H1 (cell line): ENCODE data around the gene COL12A1. TPM values are rescaled to one million over a fixed set of nuclear protein-coding genes. Genes with fewer than 3 reads are reported as not detected.

Experiments used
- CTCF ChIA-PET: fragments of 300-600 bp; sonication (Branson Sonifier 250); formaldehyde crosslinking; loops from one replicate; lab custom pipeline; 2021; ENCODE audit not compliant: partially characterized antibody; lab: Charles Lee
- POLR2A ChIA-PET: fragments of 300-600 bp; sonication (Branson Sonifier 250); formaldehyde crosslinking; loops from one replicate; lab custom pipeline; 2021; ENCODE audit warnings: inconsistent platforms; ENCODE audit not compliant: partially characterized antibody; lab: Charles Lee
- DNase-seq, 2 experiments: peaks; one replicate each; pipeline versions ENCODE4 v3.0.0 to v3.0.0-alpha.2; 2010 to 2022; ENCODE audit warnings: low spot score in 2 of 2, low read depth in 1 of 2, mixed read lengths in 1 of 2
- FAIRE-seq: peaks from 2 replicates; lab custom pipeline; 2011; peaks lifted over from hg19 to GRCh38; lab: Jason Lieb, UNC
- H2AFZ ChIP-seq: 2 replicates; pipeline ENCODE4 v1.8.1; 2012; ENCODE audit warnings: low read length, inconsistent platforms
- H2AK5ac ChIP-seq: 2 replicates; pipeline ENCODE4 v1.6.1; 2013; ENCODE audit warnings: low read depth, low read length
- H2BK120ac ChIP-seq: replicated peaks from 2 replicates; pipeline ENCODE3; 2013; ENCODE audit warnings: low read depth, low read length, inconsistent platforms
- H2BK12ac ChIP-seq: 2 replicates; pipeline ENCODE4 v1.6.1; 2013; ENCODE audit warnings: low read depth, low read length
- H2BK15ac ChIP-seq: 2 replicates; pipeline ENCODE4 v1.6.1; 2013; ENCODE audit warnings: low read length
- H2BK20ac ChIP-seq: 2 replicates; pipeline ENCODE4 v1.6.1; 2013; ENCODE audit warnings: low read length
- H2BK5ac ChIP-seq: 2 replicates; pipeline ENCODE4 v1.6.1; 2013; ENCODE audit warnings: low read depth, low read length
- H3K14ac ChIP-seq: 2 replicates; pipeline ENCODE4 v1.6.1; 2013; ENCODE audit warnings: inconsistent platforms; ENCODE audit not compliant: insufficient read length
- H3K18ac ChIP-seq: 2 replicates; pipeline ENCODE4 v1.6.1; 2013; ENCODE audit warnings: low read length; ENCODE audit errors: extremely low read depth
- H3K23ac ChIP-seq: 2 replicates; pipeline ENCODE4 v1.6.1; 2013; ENCODE audit warnings: inconsistent platforms; ENCODE audit not compliant: insufficient read length
- H3K23me2 ChIP-seq: 2 replicates; pipeline ENCODE4 v1.6.1; 2013; ENCODE audit warnings: low read depth, low read length
- H3K27ac ChIP-seq: 2 replicates; pipeline ENCODE4 v1.6.1; 2011; ENCODE audit warnings: low read depth, low read length, inconsistent platforms
- H3K27me3 ChIP-seq, 4 experiments: replicated peaks in 1 of 4; 1 replicate in 1 of 4; 2 replicates in 3 of 4; pipeline versions ENCODE4 v1.6.1 to v1.8.1; 2011 to 2013; ENCODE audit warnings: low read length in 3 of 4, mild to moderate bottlenecking in 3 of 4, inconsistent platforms in 2 of 4, mixed read lengths in 2 of 4, moderate library complexity in 1 of 4; ENCODE audit not compliant: control insufficient read depth in 3 of 4, insufficient read depth in 3 of 4; ENCODE audit errors: extremely low read depth in 1 of 4
- H3K36me3 ChIP-seq, 4 experiments: 2 replicates each; pipeline versions ENCODE4 v1.6.1 to v1.8.1; 2011 to 2013; ENCODE audit warnings: mild to moderate bottlenecking in 4 of 4, low read length in 3 of 4, moderate library complexity in 2 of 4, control low read depth in 1 of 4, inconsistent platforms in 1 of 4; ENCODE audit not compliant: insufficient read depth in 4 of 4, control insufficient read depth in 2 of 4
- H3K4ac ChIP-seq: replicated peaks from 2 replicates; pipeline ENCODE3; 2013; ENCODE audit warnings: low read length, low read depth, mixed read lengths, inconsistent platforms; ENCODE audit not compliant: insufficient read length
- H3K4me1 ChIP-seq, 4 experiments: replicated peaks in 1 of 4; 1 replicate in 1 of 4; 2 replicates in 3 of 4; pipeline versions ENCODE4 v1.6.1 to v1.8.1; 2011 to 2013; ENCODE audit warnings: low read length in 3 of 4, inconsistent platforms in 2 of 4, mixed read lengths in 1 of 4; ENCODE audit not compliant: insufficient read depth in 4 of 4, control insufficient read depth in 3 of 4
- H3K4me2 ChIP-seq, 2 experiments: 2 replicates each; pipeline versions ENCODE4 v1.6.1 to v1.8.1; 2011 to 2013; ENCODE audit warnings: low read depth in 2 of 2, low read length in 2 of 2, control low read depth in 1 of 2, inconsistent platforms in 1 of 2, mild to moderate bottlenecking in 1 of 2; ENCODE audit not compliant: insufficient read depth in 1 of 2
- H3K4me3 ChIP-seq, 4 experiments: fragments of 200-600, 300-600 bp in 1 of 4; sonication (generic), shearing (Covaris generic), sonication (Bioruptor Twin) in 1 of 4; 2 replicates each; pipeline versions ENCODE4 v1.5.1 to v1.8.1; 2011 to 2016; ENCODE audit warnings: low read length in 4 of 4, low read depth in 3 of 4, control low read depth in 2 of 4, inconsistent platforms in 2 of 4, mild to moderate bottlenecking in 2 of 4, mixed read lengths in 1 of 4, moderate library complexity in 1 of 4; ENCODE audit not compliant: insufficient read depth in 2 of 4; ENCODE audit errors: extremely low read depth in 1 of 4
- H3K56ac ChIP-seq: replicated peaks from 2 replicates; pipeline ENCODE3; 2013; ENCODE audit warnings: low read depth, mild to moderate bottlenecking, mixed read lengths, low read length, inconsistent platforms; ENCODE audit not compliant: insufficient read length
- H3K79me1 ChIP-seq: 2 replicates; pipeline ENCODE4 v1.6.1; 2013; ENCODE audit warnings: low read depth, low read length, control low read depth
- H3K79me2 ChIP-seq, 2 experiments: 2 replicates each; pipeline versions ENCODE4 v1.6.1 to v1.8.1; 2012 to 2013; ENCODE audit warnings: low read length in 2 of 2, mild to moderate bottlenecking in 2 of 2, inconsistent platforms in 1 of 2; ENCODE audit not compliant: insufficient read depth in 2 of 2, control insufficient read depth in 1 of 2
- H3K9ac ChIP-seq, 4 experiments: replicated peaks in 1 of 4; 1 replicate in 1 of 4; 2 replicates in 3 of 4; pipeline versions ENCODE4 v1.6.1 to v1.8.1; 2011 to 2013; ENCODE audit warnings: low read depth in 3 of 4, low read length in 3 of 4, control low read depth in 2 of 4, mild to moderate bottlenecking in 2 of 4, moderate library complexity in 2 of 4, inconsistent platforms in 1 of 4; ENCODE audit errors: extremely low read depth in 1 of 4
- H3K9me3 ChIP-seq, 2 experiments: 2 replicates each; pipeline versions ENCODE4 v1.6.1 to v1.8.1; 2012 to 2013; ENCODE audit warnings: mild to moderate bottlenecking in 2 of 2, moderate library complexity in 2 of 2, control low read depth in 1 of 2, inconsistent platforms in 1 of 2, low read depth in 1 of 2, low read length in 1 of 2, mixed read lengths in 1 of 2; ENCODE audit not compliant: insufficient read depth in 2 of 2
- H4K20me1 ChIP-seq, 2 experiments: replicated peaks in 1 of 2; 2 replicates each; pipeline versions ENCODE3 to v1.8.1; 2011 to 2013; ENCODE audit warnings: inconsistent platforms in 2 of 2, low read length in 2 of 2, mild to moderate bottlenecking in 1 of 2; ENCODE audit not compliant: insufficient read depth in 2 of 2, control insufficient read depth in 1 of 2
- H4K5ac ChIP-seq: 2 replicates; pipeline ENCODE4 v1.6.1; 2013; ENCODE audit warnings: low read length, low read depth, mixed read lengths, inconsistent platforms; ENCODE audit not compliant: insufficient read length
- H4K8ac ChIP-seq: 2 replicates; pipeline ENCODE4 v1.8.0; 2013; ENCODE audit warnings: mild to moderate bottlenecking, moderate library complexity, low read length, inconsistent platforms; ENCODE audit not compliant: insufficient read depth; ENCODE audit errors: extremely low read depth
- H4K91ac ChIP-seq: replicated peaks from 2 replicates; pipeline ENCODE3; 2013; ENCODE audit warnings: low read length, mixed read lengths, inconsistent platforms; ENCODE audit not compliant: insufficient read length
- ASH2L ChIP-seq: fragments of 200-600, 300-600 bp; sonication (generic); IDR thresholded peaks from one replicate; pipeline ENCODE4 v1.7.1; 2017; ENCODE audit warnings: low read length
- BRCA1 ChIP-seq: IDR thresholded peaks from 2 replicates; pipeline ENCODE4 v1.6.1; 2012; ENCODE audit warnings: low read depth, low read length, improper control_type of control experiment
- CBX5 ChIP-seq: fragments of 300-800, 300-1000 bp; sonication (generic); IDR thresholded peaks from 2 replicates; pipeline ENCODE4 v1.7.1; 2016; ENCODE audit warnings: antibody characterized with exemption, low read length, low read depth
- CREB1 ChIP-seq: IDR thresholded peaks from 2 replicates; pipeline ENCODE4 v1.6.1; 2012; ENCODE audit warnings: inconsistent platforms
- HDAC2 ChIP-seq, 2 experiments: fragments of 300-600 bp in 1 of 2; sonication (generic) in 1 of 2; IDR thresholded peaks; 2 replicates each; pipeline ENCODE4 v1.6.1; 2011 to 2012; ENCODE audit warnings: low read depth in 2 of 2, low read length in 2 of 2, mild to moderate bottlenecking in 2 of 2, moderate library complexity in 2 of 2, borderline replicate concordance in 1 of 2, inconsistent platforms in 1 of 2
- JUN ChIP-seq: IDR thresholded peaks from 2 replicates; pipeline ENCODE4 v1.6.1; 2011; ENCODE audit warnings: low read depth, mild to moderate bottlenecking, improper control_type of control experiment, low read length
- NANOG ChIP-seq: IDR thresholded peaks from 2 replicates; pipeline ENCODE4 v1.6.1; 2011; ENCODE audit warnings: low read length, low read depth, mild to moderate bottlenecking, inconsistent platforms; ENCODE audit not compliant: insufficient read depth, poor library complexity, severe bottlenecking
- SAP30 ChIP-seq: fragments of 300-600 bp; sonication (generic); IDR thresholded peaks from 2 replicates; pipeline ENCODE4 v1.7.1; 2012; ENCODE audit warnings: low read length, moderate library complexity, mild to moderate bottlenecking, inconsistent platforms; ENCODE audit not compliant: insufficient read depth, insufficient replicate concordance
- SIN3A ChIP-seq, 2 experiments: IDR thresholded peaks in 1 of 2; conservative IDR thresholded peaks in 1 of 2; 2 replicates each; pipeline ENCODE4 v1.6.1; 2011 to 2012; ENCODE audit warnings: low read length in 2 of 2, improper control_type of control experiment in 1 of 2, low read depth in 1 of 2, mild to moderate bottlenecking in 1 of 2
- WGBS, 2 experiments: shearing (Covaris generic) in 1 of 2; methylation state at CpG; one replicate each; pipeline versions ENCODE4 v1.1.6 to v1.1.7; 2013 to 2015; ENCODE audit warnings: low lambda C conversion rate in 2 of 2, mixed read lengths in 2 of 2, inconsistent platforms in 1 of 2, low coverage in 1 of 2, missing lambda C conversion rate in 1 of 2; ENCODE audit not compliant: insufficient replicate concordance in 2 of 2, insufficient coverage in 1 of 2, insufficient read length in 1 of 2; ENCODE audit errors: extremely low coverage in 1 of 2, missing lambda C conversion rate in 1 of 2; 5-methylcytosine and 5-hydroxymethylcytosine counted together
- polyA plus RNA-seq, 7 experiments: library from polyadenylated mRNA; depleted of rRNA in 3 of 7; stranded (reverse) in 5 of 7; unstranded in 2 of 7; fragments of >200 nt in 5 of 7; fragments of 200-250 nt in 2 of 7; gene quantifications; 1 replicate in 5 of 7; 2 replicates in 1 of 7; 4 replicates in 1 of 7; pipeline versions ENCODE4 v1.2.1 to v1.2.3, GENCODE V29; 2011 to 2013; ENCODE audit warnings: missing spikeins in 2 of 7, mixed read lengths in 2 of 7
- total RNA-seq: library from RNA; stranded (reverse); fragmentation: NEBNext Ultra II Directional; extraction: Animal tissue kit (Norgen Biotek cat#: 25700); gene quantifications from 2 replicates; pipeline ENCODE4 v1.2.1, GENCODE V29; 2021
- TF ChIP-seq, protein P1 (sequence below): IDR thresholded peaks from 2 replicates; pipeline ENCODE4 v1.6.1; 2012; ENCODE audit warnings: inconsistent platforms

COL12A1 gene
- total and polyA plus RNA-seq, 2 of the 8 experiments (the other 6 are each of a cell fraction or from before 2014, with no cell fraction given), result 1.4 to 4.7 TPM

DNA sequence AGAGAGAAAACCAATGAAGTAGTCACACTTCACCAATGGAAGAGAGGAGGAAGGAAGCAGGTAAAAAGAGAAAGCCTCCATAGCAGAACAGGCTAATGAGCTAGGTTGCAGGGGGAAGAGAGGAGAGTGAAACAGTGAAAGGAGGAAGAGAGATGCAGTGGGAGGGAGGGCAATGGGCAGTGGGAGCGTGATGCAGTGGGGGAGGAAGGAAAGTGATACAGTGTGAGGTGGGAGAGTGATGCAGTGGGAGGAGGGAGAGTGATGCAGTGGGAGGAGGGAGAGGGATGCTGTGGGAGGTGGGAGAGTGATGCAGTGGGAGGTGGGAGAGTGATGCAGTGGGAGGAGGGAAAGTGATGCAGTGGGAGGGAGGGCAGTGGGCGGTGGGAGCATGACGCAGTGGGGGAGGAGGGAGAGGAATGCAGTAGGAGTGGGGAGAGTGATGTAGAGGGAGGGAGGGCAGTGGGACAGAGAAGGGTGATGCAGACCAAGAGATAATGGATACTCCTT lies 29.7 kb downstream of the COL12A1 start:
- Histone ChIP-seq H4K91ac (no peak overlapping the region), H3K18ac (no peak overlapping the region), H3K14ac (no peak overlapping the region), H2BK120ac (no peak overlapping the region), H2BK12ac (no peak overlapping the region), H3K27me3 (peaks cover 0 to under 1% (median 0%) of the 10 kb centered on the region in 4 experiments; a peak in 1 of 7 replicates), H4K20me1 (no peaks in the 10 kb centered on the region), H3K56ac (no peak overlapping the region), H4K8ac (no peak overlapping the region), H3K36me3 (no peaks in the 10 kb centered on the region), H3K27ac (no peak overlapping the region), H2BK20ac (no peak overlapping the region), H3K9me3 (no peaks in the 10 kb centered on the region), H3K4me3 (no peak overlapping the region), H3K23me2 (no peaks in the 10 kb centered on the region; the same call in 1 of the 2 replicates), H2AFZ (no peak overlapping the region), H3K4ac (no peak overlapping the region), H3K4me2 (no peak overlapping the region), H4K5ac (no peak overlapping the region), H3K9ac (no peak overlapping the region), H2BK5ac (no peak overlapping the region), H3K79me1 (no peaks in the 10 kb centered on the region), H3K4me1 (no peaks in the 10 kb centered on the region), H2AK5ac (no peak overlapping the region), H2BK15ac (no peak overlapping the region), H3K23ac (no peak overlapping the region), H3K79me2 (no peaks in the 10 kb centered on the region)
- WGBS, 2 experiments, result 83% methylated on average over 3 of the region's 3 CpGs; no CpG with 5 or more reads in 1 of the 2 experiments
- POLR2A ChIA-PET, result interaction anchor here (0.9 kb wide), 1 partner anchor 26 kb away, joined by 3 read pairs; no protein-coding TSS in a partner anchor
- no peak for TF ChIP-seq SIN3A (conservative IDR thresholded peaks at IDR 0.05 in 1 of 2, IDR thresholded peaks at IDR 0.05 in 1 of 2; ENCODE audit: low read depth in 1 of 2, low read length in 2 of 2)
- TF ChIP-seq JUN, result no peak
- TF ChIP-seq NANOG, result no peak
- TF ChIP-seq CREB1, result no peak
- no peak for TF ChIP-seq ASH2L
- TF ChIP-seq BRCA1, result no peak
- TF ChIP-seq, protein P1, sequence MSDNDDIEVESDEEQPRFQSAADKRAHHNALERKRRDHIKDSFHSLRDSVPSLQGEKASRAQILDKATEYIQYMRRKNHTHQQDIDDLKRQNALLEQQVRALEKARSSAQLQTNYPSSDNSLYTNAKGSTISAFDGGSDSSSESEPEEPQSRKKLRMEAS, result no peak
- TF ChIP-seq SAP30, result no peak
- TF ChIP-seq HDAC2 (IDR thresholded peaks at IDR 0.05; ENCODE audit: borderline replicate concordance in 1 of 2, low read depth in 2 of 2, low read length in 2 of 2), result no peak
- no peak for TF ChIP-seq CBX5
- DNase-seq, result no peak
- FAIRE-seq, result no peak
- CTCF ChIA-PET, result interaction anchor here (1.1 kb wide), 2 partner anchors 14 to 35 kb away, joined by 3 to 4 read pairs; no protein-coding TSS in a partner anchor
